ENCODE results near the gene ZNF662. TPM values are rescaled to one million over a fixed set of nuclear protein-coding genes. Genes with fewer than 3 reads are reported as not detected.

ZNF662 gene
- total RNA-seq, 4 donors from 2014 or later, result 4.3 to 18.2 (median 10.3) TPM

DNA sequence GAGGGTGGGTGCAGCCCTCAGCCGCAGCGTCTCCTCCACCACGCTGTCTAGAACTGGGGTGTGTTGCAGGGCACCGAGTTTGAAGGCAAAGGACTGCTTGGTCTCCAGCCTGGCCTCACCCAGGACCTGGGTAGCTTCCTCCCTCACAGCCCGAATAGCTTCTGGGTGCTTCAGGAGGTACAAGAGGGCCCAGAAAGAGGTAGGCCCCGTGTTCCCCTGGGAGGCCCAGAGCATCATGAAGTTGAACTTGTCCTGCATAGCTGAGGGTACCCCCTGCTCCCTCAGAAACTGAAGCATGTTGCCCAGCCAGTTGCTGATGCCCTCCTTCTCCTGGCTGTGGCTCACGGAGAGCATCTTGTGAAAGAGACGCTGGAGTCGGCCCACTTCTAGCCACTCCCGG is 31.2 kb upstream of the ZNF662 start:
- no peaks in the 10 kb centered on the region for H3K27me3 ChIP-seq
- WGBS, 2 donors (ENCODE audit: low coverage in 1 of 2), result 100% methylated on average over 1 of the region's 10 CpGs; no CpG with 5 or more reads in 1 of the 2 donors
- no peak overlapping the region for H3K27ac ChIP-seq
- TF ChIP-seq POLR2AphosphoS5 (IDR thresholded peaks at IDR 0.05), result no peak
- TF ChIP-seq, protein P1, sequence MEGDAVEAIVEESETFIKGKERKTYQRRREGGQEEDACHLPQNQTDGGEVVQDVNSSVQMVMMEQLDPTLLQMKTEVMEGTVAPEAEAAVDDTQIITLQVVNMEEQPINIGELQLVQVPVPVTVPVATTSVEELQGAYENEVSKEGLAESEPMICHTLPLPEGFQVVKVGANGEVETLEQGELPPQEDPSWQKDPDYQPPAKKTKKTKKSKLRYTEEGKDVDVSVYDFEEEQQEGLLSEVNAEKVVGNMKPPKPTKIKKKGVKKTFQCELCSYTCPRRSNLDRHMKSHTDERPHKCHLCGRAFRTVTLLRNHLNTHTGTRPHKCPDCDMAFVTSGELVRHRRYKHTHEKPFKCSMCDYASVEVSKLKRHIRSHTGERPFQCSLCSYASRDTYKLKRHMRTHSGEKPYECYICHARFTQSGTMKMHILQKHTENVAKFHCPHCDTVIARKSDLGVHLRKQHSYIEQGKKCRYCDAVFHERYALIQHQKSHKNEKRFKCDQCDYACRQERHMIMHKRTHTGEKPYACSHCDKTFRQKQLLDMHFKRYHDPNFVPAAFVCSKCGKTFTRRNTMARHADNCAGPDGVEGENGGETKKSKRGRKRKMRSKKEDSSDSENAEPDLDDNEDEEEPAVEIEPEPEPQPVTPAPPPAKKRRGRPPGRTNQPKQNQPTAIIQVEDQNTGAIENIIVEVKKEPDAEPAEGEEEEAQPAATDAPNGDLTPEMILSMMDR (IDR thresholded peaks at IDR 0.05), result no peak
- no peak for TF ChIP-seq POLR2A (IDR thresholded peaks at IDR 0.05)
- no peak for TF ChIP-seq EP300 (IDR thresholded peaks at IDR 0.05)
- no peak overlapping the region for H3K4me3 ChIP-seq
- ATAC-seq, result no peak
- H3K9me3 ChIP-seq, result no peaks in the 10 kb centered on the region
- no peaks in the 10 kb centered on the region for H3K4me1 ChIP-seq
- no peaks in the 10 kb centered on the region for H3K36me3 ChIP-seq

DNA sequence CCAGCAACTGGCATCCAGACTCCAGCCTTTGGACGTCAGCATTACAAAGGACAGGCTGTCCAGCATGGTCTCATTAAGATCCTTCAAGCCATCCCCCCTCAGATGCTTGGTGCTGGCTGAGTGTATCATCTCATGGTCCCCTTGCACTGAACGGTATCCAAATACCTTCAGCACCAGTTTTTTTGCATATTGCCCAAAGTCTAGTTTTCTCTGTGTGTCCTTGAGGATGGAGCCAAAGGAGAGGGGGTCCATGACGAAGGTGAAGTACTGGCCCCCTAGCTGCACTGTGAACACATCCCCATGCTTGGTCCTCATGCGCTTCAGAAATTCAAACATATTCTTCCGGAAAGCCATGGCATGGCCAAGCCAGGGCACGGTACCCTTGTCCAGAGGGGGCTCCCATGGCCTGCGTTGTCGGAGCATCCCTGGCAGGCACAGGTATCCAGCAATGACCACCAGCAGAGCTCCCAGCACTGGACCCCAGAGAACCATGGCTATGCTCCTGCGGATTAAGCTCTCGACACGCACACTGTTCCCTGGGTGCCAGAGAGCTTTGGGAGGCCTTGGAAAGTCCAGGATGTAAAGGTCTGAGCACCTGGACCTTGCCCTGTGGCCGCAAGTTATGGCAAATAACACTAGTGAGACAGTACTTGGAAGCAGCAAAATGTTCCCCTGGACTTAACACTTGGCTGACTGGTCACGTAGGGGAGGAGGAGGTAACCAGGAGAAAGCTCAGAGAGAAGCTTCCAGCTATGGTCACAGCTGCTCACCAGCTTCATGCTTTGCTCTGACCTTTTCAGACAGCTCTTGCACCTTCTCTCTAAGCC is 30.4 kb upstream of the ZNF662 start, which contains the start of gene CYP8B1:
Gene CYP8B1, minus strand, starts transcription at position 555 of the 827 bp plus-strand sequence. Its CDS starts 63 bp downstream, at position 492.
- TF ChIP-seq EP300 (IDR thresholded peaks at IDR 0.05) (no peak), POLR2AphosphoS5 (IDR thresholded peaks at IDR 0.05) (no peak), POLR2A (IDR thresholded peaks at IDR 0.05) (no peak)
- TF ChIP-seq, protein P1 (IDR thresholded peaks at IDR 0.05), result no peak
- no peaks in the 10 kb centered on the region for H3K27me3 ChIP-seq
- no peak within 1 kb of the TSS for H3K4me3 ChIP-seq
- no peak within 1 kb of the TSS for H3K27ac ChIP-seq
- 71 to 74% methylated on average over 1 to 7 of the region's 13 CpGs for WGBS, 2 donors (ENCODE audit: low coverage in 1 of 2)
- H3K4me1 ChIP-seq, result peaks cover 0 to 4% (median 1%) of the 10 kb centered on the region in 3 donors
- no peaks in the 10 kb centered on the region for H3K9me3 ChIP-seq
- H3K36me3 ChIP-seq, result no peaks in the 10 kb centered on the region
- ATAC-seq, result no peak

DNA sequence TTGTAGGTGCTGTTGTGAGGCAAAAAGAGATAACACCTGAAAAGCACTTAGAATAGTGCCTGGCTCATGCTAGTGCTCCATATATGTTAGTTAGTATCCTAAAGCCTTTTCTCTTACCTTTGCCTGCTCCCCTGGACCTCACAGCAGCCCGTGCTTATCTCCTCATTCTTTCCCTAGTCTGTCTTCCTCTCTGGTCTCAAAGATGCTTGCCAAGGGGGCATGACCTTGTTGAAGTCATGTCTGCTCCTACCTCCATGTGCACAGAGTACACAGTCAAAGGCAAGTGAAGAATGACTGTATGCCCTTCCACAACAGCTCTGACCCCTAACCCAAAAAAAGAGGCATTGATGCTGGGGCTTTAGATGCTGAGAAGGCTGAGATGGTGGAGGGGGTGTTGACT is 29.5 kb upstream of the ZNF662 start:
- no peak for ATAC-seq
- Histone ChIP-seq H3K4me3 (no peak overlapping the region), H3K27ac (no peak overlapping the region), H3K36me3 (no peaks in the 10 kb centered on the region), H3K27me3 (no peaks in the 10 kb centered on the region), H3K4me1 (peaks cover 0 to 11% (median 5%) of the 10 kb centered on the region in 3 donors), H3K9me3 (no peaks in the 10 kb centered on the region)
- 43 to 60% methylated on average over 1 of the region's 1 CpG for WGBS, 2 donors (ENCODE audit: low coverage in 1 of 2)
- TF ChIP-seq POLR2AphosphoS5 (IDR thresholded peaks at IDR 0.05) (no peak), POLR2A (IDR thresholded peaks at IDR 0.05) (no peak), EP300 (IDR thresholded peaks at IDR 0.05) (no peak)
- TF ChIP-seq, protein P1 (IDR thresholded peaks at IDR 0.05), result no peak

DNA sequence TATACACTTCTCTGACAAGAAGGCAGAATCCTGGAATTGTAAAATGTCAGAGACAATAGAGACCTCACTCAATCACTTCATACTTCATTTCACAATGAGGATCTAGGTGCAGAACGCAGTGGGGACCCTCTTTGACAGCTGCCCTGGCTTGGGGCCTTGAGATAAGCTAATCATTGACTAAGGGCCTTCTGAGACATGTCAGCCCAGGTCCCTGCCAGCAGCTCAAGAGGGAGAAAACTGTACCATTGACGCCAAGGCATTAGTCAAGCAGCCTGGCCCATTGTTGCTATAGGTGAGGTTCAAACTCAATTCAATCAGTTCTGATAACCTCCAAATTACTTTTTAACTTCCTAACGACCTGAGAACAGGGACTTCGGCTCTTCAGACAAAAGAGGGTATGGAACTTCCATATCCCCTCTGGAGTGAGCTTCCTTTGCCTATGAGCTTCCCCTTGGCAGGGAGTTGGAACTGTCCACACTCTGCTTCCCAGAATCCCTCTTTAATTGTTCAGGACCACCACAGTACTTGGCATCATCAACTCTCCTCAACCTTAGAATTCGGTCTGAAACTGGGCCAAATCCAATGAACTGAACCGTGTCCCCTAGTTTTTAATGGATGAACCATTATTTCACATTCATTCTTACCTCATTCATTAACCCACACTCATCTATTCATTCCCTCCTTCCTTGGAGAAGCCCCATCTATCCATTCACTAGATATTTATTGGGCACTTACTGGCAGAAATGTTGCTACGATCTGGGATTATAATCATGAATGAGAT is 28.8 kb upstream of the ZNF662 start:
- H3K27ac ChIP-seq, result no peak overlapping the region

More for the DNA sequence above, 28.8 kb upstream of the ZNF662 start:
- H3K36me3 ChIP-seq, result no peaks in the 10 kb centered on the region
- peaks cover 0 to 14% (median 5%) of the 10 kb centered on the region in 3 donors for H3K4me1 ChIP-seq
- no peaks in the 10 kb centered on the region for H3K9me3 ChIP-seq
- H3K27me3 ChIP-seq, result no peaks in the 10 kb centered on the region
- no peak for TF ChIP-seq POLR2AphosphoS5 (IDR thresholded peaks at IDR 0.05)
- TF ChIP-seq, protein P1 (IDR thresholded peaks at IDR 0.05), result no peak
- TF ChIP-seq EP300 (IDR thresholded peaks at IDR 0.05), result no peak
- no peak for TF ChIP-seq POLR2A (IDR thresholded peaks at IDR 0.05)
- ATAC-seq, result no peak
- WGBS, 2 donors (ENCODE audit: low coverage in 1 of 2), result 68 to 82% methylated on average over 6 of the region's 7 CpGs
- H3K4me3 ChIP-seq, result no peak overlapping the region

Data from gastroesophageal sphincter (tissue), 4 donors.